IPS-15b (cell line): ENCODE data around the gene UMODL1.
"Not testable (repeated sequence)": the region's sequence is repeated elsewhere in the genome, so short reads cannot be mapped to it uniquely, and the experiment has no call there.

Experiments used
- H3K27me3 ChIP-seq: one replicate; pipeline ENCODE4 v1.6.1; 2013; ENCODE audit warnings: low read length; ENCODE audit not compliant: control insufficient read depth, insufficient read depth
- H3K36me3 ChIP-seq: one replicate; pipeline ENCODE4 v1.6.1; 2013; ENCODE audit warnings: low read length; ENCODE audit not compliant: control insufficient read depth, insufficient read depth
- H3K4me1 ChIP-seq: one replicate; pipeline ENCODE4 v1.6.1; 2013; ENCODE audit warnings: mild to moderate bottlenecking, low read length; ENCODE audit not compliant: control insufficient read depth, insufficient read depth
- H3K4me3 ChIP-seq: one replicate; pipeline ENCODE4 v1.5.1; 2013; ENCODE audit warnings: low read depth, low read length
- H3K9ac ChIP-seq: one replicate; pipeline ENCODE4 v1.6.1; 2013; ENCODE audit warnings: low read depth, mild to moderate bottlenecking, low read length
- H3K9me3 ChIP-seq: one replicate; pipeline ENCODE4 v1.6.1; 2013; ENCODE audit warnings: mild to moderate bottlenecking, low read length; ENCODE audit not compliant: control insufficient read depth, insufficient read depth

UMODL1 gene

GRCh38 chr21:42078247-42079007 lies 7.3 kb downstream of the UMODL1 start:
- not testable (repeated sequence) for H3K4me3 ChIP-seq, H3K27me3 ChIP-seq, H3K9ac ChIP-seq, H3K4me1 ChIP-seq, H3K36me3 ChIP-seq, H3K9me3 ChIP-seq

DNA sequence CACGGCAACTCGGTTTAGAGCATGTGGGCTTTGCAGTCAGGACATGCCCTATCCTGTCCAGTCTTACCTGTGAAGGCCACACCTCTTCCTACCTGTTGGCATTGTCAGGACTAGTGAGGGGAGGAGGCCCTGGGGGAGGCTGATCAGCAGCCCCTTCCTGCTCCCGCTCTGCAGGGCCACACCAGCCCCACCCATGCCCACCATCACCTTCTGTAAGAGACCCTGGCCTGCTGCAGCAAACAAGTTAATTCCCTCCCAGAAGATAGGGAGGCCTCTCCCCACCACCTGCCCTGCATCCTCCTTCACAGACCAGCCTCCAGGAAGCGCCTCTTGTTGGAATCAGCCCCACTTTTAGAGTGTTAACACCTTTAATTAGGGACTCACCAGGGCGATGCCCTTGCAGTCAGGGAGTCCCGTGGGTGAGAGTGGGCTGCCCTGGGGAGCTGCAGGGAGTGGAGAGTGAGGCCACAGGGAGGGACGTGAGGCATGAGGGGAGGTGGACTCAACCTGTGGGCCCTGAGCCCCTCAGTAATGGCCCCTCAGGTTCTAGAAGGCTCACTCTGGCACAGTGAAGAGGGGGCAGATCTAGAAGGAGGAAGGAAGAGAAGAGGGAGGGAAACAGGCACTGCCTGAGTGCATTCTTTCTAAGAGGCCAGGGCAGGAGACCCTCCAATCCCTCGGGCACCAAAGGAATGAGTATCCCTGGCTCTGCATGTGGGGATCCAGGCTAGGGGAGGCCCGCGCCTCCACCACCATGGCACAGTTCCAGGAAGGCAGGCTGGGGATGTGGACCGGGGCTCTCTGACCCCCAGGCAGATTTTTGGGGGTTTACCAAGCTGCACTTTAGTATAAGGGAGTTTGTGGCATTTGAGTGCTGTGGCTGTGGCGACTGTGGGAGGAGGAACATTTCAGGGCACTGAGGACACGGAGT lies 8.2 kb downstream of the UMODL1 start:
- H3K4me1 ChIP-seq, result no peaks in the 10 kb centered on the region
- H3K9me3 ChIP-seq, result no peaks in the 10 kb centered on the region
- no peak overlapping the region for H3K4me3 ChIP-seq
- H3K9ac ChIP-seq, result no peak overlapping the region
- no peaks in the 10 kb centered on the region for H3K36me3 ChIP-seq
- no peaks in the 10 kb centered on the region for H3K27me3 ChIP-seq

GRCh38 chr21:42079939-42080787 lies 9.0 kb downstream of the UMODL1 start:
- Histone ChIP-seq H3K4me3 (no peak overlapping the region), H3K9me3 (no peaks in the 10 kb centered on the region), H3K27me3 (no peaks in the 10 kb centered on the region), H3K4me1 (no peaks in the 10 kb centered on the region), H3K36me3 (no peaks in the 10 kb centered on the region), H3K9ac (no peak overlapping the region)

GRCh38 chr21:42080788-42081083 lies 9.6 kb downstream of the UMODL1 start:
- Histone ChIP-seq H3K4me3 (no peak overlapping the region), H3K9ac (no peak overlapping the region), H3K27me3 (no peaks in the 10 kb centered on the region), H3K4me1 (no peaks in the 10 kb centered on the region), H3K9me3 (no peaks in the 10 kb centered on the region), H3K36me3 (no peaks in the 10 kb centered on the region)

DNA sequence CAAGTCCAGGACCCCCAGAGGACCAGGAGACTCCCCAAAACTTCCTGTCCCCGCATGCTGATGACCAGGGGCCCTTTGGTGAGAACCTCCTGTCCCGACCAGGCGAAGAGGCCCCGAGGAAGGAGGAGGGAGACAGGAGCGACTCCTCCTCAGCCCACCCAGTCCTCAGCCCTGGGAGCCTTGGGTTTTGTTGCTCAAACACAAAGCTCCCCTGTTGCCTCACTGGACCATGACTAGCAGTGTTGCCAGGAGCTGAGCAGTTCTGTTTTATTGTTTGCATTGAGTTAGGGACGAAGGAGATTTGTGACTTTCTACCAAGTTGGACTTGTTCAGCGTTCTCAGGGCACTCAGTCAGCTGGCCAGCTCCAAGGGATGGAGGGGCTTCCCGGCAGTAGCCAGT lies 10.0 kb downstream of the UMODL1 start:
- H3K36me3 ChIP-seq, result no peaks in the 10 kb centered on the region
- no peak overlapping the region for H3K9ac ChIP-seq
- no peaks in the 10 kb centered on the region for H3K9me3 ChIP-seq
- no peaks in the 10 kb centered on the region for H3K4me1 ChIP-seq
- H3K4me3 ChIP-seq, result no peak overlapping the region
- H3K27me3 ChIP-seq, result no peaks in the 10 kb centered on the region

GRCh38 chr21:42081931-42082381 lies 10.8 kb downstream of the UMODL1 start:
- H3K9me3 ChIP-seq, result no peaks in the 10 kb centered on the region
- H3K4me3 ChIP-seq, result no peak overlapping the region
- H3K36me3 ChIP-seq, result no peaks in the 10 kb centered on the region
- H3K9ac ChIP-seq, result no peak overlapping the region
- no peaks in the 10 kb centered on the region for H3K4me1 ChIP-seq
- H3K27me3 ChIP-seq, result no peaks in the 10 kb centered on the region

DNA sequence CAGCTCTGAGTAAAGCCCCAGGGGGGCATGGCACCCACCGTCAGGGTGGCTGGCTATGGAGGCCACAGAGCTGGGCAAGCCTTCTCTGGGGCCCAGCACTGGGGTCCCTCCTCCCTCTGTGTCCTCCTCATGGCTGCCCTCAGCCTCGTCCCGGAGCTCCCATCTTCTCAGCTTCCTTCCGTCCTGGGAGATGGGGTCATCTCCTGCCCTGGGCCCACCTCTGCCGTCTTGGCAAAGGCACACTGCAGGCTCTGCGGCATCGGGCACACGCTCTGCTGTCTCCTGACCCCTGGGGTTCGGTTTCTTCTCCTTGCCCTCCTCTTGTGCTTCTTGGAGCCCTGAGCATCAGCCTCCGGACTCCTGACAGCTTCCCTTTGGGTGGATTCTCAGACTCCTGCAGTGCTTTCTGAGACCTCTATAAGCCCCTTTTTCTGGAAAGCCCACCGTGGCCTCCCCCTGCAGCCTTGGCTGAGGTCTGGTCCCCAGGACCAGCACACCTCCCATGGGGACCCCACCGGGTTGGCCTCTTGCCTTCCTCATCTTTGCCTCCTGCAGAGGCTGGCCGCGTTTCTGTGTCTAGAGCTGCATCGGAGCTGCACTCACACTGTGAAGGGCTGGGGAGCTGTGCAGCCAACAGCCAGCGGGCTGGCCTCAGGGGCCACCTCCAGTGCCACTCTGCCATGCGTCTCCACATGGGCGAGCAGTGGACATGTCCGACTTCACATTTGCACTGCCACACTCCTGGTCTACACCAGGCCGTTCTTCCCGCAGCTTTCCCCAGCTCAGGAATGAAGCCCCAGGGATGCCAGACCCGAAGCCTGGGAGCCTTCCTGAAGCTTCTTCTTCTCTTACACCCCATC lies 11.6 kb downstream of the UMODL1 start:
- no peaks in the 10 kb centered on the region for H3K9me3 ChIP-seq
- H3K27me3 ChIP-seq, result no peaks in the 10 kb centered on the region
- no peak overlapping the region for H3K9ac ChIP-seq
- no peak overlapping the region for H3K4me3 ChIP-seq
- no peaks in the 10 kb centered on the region for H3K36me3 ChIP-seq
- H3K4me1 ChIP-seq, result no peaks in the 10 kb centered on the region

DNA sequence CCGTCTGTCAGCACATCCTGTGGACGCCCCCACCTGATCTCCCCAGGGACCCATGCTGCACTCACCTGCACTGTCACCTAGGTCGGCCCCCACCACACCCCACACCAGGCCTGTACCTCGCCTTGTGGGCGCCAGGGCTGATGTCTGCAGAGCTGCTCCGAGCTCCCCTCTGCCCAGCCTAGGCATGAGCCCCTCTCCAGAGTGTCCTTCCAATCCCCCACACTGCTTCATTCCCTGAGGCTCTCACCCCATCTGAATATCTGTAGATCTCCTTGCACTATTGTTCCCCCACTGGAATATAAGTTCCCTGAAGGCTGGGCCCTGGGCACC lies 12.2 kb downstream of the UMODL1 start:
- H3K9me3 ChIP-seq, result no peaks in the 10 kb centered on the region
- no peak overlapping the region for H3K9ac ChIP-seq
- no peaks in the 10 kb centered on the region for H3K27me3 ChIP-seq
- H3K4me3 ChIP-seq, result no peak overlapping the region
- no peaks in the 10 kb centered on the region for H3K36me3 ChIP-seq
- no peaks in the 10 kb centered on the region for H3K4me1 ChIP-seq

GRCh38 chr21:42084079-42084478 lies 13.0 kb downstream of the UMODL1 start:
- H3K9ac ChIP-seq, result no peak overlapping the region
- H3K9me3 ChIP-seq, result no peaks in the 10 kb centered on the region
- H3K36me3 ChIP-seq, result no peaks in the 10 kb centered on the region
- no peak overlapping the region for H3K4me3 ChIP-seq
- H3K27me3 ChIP-seq, result no peaks in the 10 kb centered on the region
- no peaks in the 10 kb centered on the region for H3K4me1 ChIP-seq

DNA sequence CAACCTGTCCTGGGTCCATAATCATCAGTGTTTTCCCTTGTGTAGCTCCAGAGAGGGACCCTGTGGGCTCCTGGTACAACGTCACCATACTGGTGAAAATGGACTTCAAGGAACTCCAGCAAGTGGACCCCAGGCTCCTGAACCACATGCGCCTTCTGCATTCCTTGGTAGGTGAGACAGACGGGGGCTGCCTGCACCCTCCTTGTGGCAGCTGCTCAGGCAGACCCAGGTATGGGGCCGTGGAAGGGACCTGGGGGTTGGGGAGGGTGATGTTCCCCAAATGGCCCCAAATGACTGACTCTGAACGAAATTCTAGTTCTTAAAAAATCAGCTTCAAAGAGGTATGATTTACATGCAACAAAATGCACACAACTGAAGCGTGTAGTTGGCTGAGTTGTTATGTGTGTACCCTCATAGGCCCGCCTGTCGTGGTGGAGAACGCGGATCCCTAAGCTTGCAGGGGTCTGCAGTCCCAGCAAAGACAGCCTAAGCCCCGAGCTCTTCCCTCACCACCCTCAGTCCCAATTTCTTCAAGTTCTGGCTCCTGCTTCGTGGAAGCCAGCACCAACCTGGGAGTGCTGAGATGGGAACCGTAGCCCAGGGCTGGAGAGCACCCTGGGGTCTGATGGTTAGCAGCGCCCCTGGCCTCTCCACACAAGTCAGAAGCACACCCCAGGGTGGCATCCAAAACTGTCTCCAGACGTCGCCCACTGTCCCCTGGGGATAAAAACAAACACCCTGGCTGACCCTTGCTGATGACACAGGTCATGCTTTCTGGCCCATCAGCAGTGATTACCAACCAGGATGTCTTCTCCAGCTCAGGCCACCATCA lies 14.3 kb downstream of the UMODL1 start:
- Histone ChIP-seq H3K9me3 (no peaks in the 10 kb centered on the region), H3K4me1 (no peaks in the 10 kb centered on the region), H3K27me3 (no peaks in the 10 kb centered on the region), H3K9ac (no peak overlapping the region), H3K36me3 (no peaks in the 10 kb centered on the region), H3K4me3 (no peak overlapping the region)
